Renal cortex interstitium (tissue), 11 donors: ENCODE results near the gene EEIG1. TPM values are rescaled to one million over a fixed set of nuclear protein-coding genes. Genes with fewer than 3 reads are reported as not detected.

ENCODE experiments used
- DNase-seq, 11 donors: peaks; one replicate each; pipeline ENCODE4 v3.0.0-alpha.2; 2013; ENCODE audit warnings: low read depth in 9 of 11, low spot score in 4 of 11; ENCODE audit errors: extremely low read depth in 1 of 11
- polyA plus RNA-seq, 3 donors: library from polyadenylated mRNA; unstranded; fragments of 120-200 nt; gene quantifications; one replicate each; pipeline ENCODE4 v1.2.1, GENCODE V29; 2013; ENCODE audit not compliant: insufficient read length in 3 of 3

Gene EEIG1
- polyA plus RNA-seq, 3 donors = 31.5 to 35.0 (median 34.1) TPM

DNA sequence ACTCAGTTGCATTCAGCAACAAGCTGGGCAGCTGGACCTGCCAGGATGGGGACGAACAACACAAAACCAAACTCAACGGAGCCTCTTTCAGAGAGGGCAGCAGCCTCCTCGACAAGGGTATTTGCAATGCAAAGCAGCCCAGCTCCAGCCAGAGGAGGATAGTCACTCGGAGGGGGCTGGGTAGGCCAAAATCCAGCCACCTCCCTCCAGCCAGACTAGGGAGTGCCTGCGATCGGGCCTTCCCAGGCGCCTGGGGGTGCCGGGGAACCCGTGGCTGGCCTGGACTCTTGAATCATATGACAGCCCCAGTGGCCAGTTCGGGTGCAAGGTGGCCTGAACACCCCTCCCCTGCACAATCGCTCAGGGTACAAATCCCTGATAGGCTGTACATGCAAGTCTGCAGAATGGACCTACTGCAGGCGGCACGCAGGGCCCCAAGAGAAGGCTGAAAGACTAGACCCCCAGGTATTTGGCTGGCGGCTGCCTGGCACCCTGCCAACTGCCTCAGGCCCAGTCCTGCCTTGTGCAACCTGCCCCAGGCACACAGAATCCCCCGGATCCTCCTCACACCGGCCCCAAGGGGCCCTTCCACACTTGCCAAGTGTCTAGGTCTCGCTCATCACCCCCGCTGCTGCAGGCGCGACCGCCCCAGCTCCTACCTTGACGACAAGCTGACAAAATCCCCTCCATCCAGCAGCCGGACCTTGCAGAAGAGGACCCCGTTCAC is 1.3 kb downstream of the EEIG1 start:
- no peak for DNase-seq

DNA sequence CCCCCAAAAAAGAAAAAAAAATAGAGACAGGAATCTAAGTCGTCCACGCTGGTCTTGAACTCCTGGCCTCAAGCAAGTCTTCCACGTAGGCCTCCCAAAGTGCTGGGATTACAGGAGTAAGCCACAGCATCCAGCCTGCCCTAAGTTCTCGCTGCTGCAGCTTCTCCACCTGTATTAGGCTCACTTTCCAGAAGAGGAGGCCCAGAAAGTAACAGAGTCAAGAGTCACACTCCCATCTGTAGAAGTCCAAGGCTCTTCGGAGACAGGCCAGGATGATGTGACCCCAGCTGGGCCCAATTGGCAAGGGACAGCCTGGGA is 1.8 kb downstream of the EEIG1 start:
- no peak for DNase-seq

DNA sequence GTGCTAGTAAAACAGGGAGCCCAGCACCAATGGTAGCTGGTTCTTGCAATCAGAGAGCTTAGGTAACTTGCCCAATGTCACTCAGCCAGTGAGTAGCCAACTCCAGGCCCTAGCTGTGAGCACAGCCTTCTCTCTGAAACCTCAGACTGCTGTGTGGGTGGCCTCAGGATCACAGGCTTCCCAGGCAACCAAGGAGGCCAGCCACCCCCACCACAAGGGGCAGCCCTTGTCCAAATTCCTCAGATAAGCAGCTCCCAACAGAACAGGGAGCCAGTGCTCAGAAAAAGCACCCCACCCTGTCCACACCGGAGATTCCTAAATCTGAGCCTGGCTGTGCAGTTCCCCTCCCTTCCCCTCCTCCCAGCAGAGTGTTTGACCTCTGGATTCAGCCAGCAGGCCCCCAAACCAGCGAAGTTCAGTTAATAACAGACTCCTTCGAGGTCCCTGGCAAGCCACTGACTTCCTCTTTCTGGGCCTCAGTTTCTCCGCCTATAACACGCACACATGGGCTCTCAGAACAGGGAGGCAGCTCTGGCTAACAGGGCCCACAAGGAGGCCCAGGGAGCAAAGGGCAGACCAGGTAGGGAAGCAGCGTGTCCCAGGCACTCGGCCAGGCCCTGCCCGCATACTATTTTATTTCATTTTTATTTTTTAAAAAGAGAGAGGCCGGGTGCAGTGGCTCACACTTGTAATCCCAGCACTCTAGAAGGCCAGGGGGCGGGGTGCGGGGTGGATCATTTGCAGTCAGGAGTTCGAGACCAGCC is 2.7 kb downstream of the EEIG1 start:
- DNase-seq = no peak

DNA sequence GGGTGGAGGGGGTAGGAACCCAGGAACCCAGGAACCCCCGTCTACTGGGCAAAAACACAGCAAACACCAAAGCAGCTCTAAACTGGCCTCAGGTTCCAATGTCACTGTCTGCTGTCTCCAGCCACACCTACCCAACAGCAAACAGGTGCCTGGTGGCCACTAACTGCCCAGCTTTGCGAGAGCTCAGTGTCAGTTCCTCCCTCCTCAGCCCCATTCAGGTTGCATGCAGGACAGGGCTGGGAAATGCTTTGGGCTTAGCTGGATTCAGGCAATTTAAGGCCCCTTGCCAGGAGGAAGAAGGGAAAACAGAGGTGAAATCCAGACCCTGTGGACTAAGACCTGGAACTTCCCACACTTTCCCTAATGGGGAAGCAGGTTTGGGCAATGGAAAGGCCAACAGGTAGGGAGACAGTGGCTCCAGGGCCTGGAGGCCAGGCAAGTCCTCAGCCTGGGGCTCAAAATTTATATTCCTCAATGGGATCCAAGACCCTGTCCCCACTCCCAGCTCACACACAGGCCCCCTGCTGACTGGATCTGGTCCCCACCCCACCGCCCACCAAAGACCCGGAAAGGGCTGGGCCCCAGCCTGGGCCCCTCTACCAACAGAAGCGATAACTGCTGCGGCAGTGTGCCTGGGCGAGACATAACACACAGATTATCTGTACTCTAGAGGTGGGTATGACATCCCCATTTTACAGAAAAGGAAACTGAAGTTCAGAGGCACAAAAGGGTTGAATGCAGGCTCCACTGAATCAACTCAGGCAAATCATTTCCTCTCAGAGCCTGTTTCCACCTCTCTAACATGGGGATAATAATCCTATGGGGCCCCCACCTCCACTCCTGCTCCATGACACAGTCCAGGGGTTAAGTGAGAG is 3.5 kb downstream of the EEIG1 start:
- no peak for DNase-seq

DNA sequence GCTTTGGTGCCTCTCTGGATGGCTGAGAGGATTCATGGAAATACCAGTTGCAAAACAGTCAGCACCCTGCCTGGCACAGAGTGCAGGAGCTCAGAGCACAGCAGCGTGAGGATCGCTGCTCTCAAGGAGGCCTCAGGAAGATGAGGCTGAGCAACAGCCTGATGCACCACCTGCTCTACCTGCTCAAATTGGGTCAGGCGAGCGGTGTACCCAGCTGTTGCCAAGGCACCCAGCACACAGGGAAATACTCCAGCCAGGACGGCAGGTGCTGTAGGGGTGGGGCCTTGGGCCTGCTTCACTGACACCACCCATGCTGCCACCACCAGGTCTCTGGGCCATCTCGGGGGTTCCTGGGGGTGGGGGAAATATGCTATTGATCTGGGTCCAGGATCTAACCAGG is 4.3 kb downstream of the EEIG1 start:
- no peak for DNase-seq

DNA sequence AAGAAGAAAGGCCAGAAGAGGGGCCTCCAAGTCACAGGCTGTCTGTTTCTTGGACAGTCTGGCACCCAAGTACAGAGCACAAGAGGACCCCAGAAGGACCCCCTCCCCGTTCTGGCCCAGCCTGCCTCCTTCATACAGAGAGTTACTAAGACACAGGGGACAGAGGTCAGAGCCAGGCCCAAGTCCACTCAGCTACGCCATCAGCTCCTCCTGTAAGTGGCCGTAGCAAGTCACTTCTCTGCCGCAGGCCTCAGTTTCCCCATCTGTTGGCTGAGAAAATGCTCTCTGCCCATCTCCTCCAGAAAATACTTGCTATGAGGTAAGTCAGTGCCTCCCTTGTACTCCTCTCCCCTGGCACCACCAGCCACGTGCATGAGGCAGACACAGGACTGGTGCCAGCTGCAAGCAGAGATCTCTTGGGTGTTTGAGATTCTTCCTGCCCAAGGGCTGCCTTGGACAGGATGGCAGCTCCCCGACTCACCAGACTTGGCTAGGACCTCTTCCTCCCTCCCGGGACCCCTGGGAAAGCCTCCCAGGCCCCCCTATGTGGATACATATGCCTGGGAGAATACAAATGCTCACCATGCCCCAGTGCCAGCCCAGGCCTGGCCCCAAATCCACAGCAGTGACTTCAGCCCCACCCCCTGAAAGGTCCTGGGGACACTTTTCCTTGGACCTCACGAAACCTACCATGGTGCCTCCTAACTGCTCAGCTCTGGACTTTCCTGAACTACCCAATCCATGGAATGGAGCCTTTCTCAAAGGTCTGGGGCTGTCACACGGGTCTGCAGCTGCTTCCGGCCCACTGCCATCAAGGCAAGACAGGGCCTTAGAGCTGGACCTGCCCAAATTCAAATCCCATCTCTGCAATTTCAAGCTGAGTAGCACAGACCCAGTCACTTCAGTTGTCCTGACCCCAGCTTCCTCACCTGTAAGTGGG is 5.1 kb downstream of the EEIG1 start:
- no peak for DNase-seq

DNA sequence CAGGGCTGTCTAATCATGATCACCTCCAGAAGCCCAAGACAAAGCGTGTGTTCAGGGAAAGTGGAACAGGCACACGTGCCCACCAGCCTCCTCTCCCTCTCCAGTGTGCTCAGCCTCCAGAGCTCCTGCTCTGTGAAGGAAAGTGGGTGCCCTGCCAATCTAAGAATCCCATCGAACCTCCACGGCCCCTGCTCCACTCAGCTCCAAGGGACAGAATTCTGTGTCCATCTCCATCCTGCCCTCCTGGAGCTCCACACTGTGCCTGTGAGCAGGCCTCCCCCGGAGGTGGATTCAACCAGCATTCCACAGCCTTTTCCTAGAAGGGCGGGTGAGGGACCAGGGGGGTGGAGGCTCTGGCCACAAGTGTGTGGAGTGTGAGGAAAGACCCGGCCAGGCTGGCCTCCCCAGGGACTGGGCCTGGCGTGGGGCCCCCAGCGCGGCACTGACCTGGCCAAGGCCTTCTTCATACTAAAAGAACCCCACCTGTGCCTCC is 6.0 kb downstream of the EEIG1 start:
- DNase-seq = no peak

DNA sequence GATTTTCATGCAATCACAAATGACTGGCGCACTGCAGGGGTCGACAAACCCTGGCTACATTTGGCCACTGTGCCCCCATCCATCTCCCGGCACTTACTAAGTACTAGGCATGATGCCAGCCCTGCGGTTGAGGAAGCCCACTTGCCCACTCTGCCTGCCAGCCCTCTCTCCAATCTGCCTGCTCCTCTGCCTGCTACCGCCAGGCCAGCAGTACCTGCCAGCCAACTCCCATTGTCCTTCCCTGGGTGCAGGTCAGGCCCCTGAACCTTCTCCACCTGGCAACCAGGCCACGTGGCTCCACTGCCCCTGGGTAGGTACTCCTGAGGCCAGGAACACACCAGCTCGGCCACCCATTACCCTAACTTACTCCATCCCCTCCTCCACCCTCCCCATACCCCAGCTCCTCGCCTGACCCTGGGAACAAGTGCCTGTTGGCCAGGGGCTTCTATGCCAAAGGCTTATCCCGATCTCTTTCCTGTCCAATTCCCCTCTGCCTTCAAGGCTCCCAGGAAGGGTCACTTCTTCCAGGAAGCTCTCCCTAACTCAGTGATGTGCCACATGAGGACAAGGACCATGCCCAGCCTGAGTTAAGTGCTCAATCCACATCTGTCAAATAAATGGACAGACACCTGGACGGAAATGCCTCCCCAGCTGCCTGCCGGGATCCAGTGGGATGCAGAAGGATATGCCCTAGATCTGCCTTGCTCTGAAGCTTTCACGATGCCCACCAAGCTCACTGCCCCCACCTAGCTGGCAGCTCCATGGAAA is 6.6 kb downstream of the EEIG1 start:
- DNase-seq = no peak

DNA sequence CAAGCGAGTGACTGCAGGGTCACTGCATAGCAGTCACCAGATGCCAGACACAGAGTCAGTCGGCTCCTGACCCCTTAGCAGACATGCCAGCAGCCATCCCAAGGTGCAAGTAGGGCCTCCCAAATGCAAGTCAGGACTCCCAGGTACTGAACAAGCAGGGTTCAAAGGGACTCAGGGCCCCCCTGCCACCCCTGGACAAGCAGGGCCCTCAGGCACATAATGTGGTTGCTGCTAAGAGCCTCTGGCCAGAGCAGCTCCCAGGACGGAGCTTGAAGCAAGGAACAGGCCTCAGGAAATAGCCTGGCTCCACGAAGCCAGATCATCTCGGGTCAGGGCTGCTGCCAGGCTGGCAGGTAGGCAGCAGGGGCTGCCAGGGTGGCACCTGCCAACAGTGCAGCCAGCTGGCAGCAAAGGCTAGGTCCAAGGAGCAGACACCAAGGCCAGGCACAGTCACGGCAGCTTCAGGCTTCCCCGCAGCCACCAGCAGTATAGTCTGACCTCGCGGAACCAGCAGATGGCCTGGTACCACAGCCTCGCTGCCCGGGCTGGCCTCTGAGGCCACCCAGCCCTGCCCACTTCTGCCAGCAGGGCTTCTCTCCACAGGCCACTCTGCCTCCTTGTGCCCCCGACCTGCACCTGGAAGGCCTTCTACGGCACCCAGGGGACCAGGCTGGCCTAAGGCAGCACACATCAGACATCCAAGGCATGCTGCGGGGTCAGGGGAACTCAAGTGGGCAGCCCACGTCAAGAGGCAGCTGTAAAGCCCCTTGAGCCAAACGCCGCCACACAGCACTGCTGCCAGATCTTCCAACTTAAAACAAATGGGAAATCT is 7.4 kb downstream of the EEIG1 start:
- DNase-seq = no peak

DNA sequence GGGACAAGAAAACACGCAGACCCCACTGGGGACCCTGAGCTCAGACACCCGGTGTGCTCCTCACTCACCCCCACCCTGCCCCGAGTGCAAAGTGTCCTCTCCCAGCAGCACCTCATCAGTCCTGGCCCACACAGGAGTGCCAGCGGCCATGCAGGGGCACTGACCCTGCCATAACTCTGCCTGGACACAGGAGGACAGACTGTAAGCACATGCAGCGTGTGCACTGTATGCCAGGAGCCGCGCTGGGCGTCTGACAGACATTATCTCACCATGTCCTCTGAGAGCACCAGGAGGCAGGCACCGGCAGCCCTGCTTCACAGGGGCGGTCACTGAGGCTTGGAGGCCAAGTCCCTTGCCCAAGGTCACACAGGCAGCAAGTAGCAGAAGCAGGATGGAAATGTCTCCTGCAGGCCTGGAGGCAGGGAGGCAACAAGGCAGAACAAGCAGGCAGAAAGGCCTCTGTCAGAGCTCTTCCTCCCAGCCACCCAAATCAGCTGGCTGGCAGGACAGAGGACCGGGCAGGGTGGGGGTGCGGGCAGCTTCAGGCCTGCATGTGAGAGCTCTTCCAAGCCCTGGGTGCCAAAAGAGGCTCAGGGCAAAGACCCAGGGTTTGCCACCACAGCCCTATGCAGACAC is 8.4 kb downstream of the EEIG1 start:
- no peak for DNase-seq

DNA sequence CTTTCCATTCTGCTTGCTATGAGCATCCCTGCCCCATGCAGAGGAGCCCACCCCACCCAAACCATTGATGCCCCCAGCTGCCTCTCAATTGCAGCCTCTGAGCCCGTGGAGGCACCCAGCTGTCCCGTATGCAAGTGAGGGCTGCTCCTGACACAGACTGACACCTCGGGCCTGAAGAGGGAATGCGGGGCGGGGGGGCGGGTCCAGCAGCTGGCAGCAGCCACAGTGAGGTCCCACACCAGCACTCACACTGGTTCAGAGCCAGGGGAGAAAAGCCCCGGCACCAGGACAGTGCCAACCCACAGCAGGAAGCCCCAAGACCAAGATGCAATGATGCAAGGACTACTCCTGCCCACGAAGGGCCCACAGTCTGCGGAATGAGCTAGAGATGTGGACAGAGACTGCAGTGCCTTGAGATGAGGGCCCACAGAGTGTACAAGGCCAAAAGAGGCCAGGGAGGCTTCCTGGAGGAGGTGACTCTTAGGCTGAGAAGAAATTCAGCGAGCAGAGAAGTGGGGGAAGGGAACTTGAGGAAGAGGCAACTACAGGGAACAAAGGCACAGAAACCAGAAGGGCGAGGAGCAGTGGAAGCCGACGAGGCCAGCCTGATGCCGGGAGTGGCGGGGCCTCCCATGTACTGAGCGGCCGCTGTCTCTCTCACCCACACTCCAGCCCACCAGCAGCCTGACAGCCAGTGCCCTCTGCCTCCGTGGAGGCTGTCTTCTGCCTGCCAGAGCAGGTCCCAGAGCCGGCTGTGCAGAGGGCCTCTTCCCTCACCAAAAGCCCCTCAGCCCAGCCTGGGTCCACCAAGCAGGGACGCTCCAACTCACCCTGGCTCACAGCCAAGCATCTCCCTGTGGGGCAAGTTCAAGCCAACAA is 9.2 kb downstream of the EEIG1 start:
- DNase-seq = no peak

DNA sequence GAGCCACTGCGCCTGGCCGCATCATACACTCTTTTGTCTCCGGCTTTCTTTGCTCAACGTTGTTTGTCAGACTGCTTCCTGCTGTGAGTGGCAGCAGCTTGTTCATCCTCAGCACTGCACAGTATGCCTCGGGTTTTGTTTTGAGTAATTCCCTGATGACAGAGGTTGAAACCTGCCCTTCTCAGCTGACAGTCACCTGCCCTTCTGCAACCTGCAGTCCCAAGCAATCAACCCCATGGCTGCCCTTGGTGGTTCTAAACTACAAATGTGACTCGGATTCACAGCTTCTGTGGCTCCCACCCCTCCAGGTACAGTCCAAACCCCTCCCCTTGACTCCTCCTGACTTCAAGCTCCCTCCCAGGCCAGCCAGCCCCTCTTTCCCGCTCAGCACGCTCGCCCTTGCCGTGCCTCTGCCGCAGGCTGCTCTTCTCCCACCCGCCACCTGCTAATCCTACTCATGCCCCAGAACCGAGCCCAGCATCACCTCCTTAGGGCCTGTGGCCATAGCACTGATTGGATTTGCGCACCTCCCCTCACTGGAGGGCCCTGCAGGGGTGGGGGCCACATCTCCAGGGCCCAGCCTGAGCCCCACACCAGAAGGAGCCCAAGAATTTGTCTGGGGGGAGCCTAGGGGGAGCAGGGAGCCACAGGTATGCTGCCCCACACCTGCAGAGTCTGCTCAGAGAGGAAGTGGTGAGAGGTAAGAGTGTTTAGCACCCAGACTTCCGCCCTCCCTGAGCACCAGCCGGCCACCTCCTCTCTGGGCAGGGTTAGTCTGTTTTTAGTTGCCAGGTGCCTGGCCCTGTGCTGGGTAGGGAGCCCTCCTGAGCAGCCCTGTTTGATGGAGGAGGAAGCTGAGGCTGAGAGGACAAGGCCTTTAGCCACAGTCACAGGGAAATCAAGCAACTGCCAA is 10.1 kb downstream of the EEIG1 start:
- no peak for DNase-seq

DNA sequence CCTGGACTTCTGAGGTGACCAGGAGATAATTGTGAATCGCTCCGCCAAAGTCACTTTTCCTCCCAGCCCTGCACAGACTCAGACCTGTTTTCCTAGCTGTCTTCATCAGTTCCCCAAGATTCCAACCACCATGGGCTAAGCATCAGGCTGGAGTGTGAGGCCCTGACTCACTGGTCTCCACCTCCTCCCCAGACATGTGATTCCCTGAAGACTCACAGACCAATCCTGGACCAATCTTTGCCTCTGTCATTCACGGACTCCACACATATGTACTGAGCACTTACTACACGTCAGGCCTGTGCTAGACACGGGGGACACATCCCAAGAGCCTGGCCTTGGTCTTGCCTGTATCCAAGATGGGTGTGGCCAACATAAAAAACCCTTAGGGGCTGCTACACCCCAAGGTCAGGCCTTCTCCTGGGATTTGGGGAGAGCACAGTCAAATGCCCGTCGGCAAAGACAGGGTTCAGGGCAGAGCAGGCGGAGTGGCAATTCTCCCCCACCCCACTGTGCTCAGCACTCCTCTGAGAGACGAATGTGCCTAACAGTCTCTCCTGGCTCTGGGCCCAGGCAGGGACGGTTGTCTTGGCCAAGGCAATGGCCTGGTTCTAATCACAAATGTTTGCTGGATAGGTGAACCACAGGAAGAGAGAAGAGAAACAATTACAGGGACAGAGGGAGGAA is 11.9 kb downstream of the EEIG1 start:
- DNase-seq = no peak

DNA sequence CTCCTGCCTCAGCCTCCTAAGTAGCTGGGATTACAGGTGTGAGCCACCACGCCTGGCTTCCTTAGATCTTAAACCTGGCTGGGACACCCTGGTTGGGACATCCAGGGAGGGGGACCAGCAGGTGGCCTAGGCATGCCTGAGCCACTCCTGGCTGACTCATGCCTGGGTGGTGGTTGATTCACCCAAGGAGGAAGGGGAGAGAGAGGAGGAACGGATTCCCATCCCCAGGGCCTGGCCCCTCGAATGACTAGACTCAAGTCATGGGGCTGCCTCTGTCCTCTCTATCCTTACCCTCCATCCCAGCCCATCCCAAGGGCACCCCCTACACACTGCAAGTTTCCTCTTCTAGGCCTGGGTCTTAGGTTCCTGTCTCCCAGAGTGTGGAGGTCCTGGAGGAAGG is 12.7 kb downstream of the EEIG1 start:
- DNase-seq = no peak
